GM21423 (cell line): ENCODE measurements around the gene CLRN3.

Experiments
- ATAC-seq: cut with Tn5 transposase; IDR thresholded peaks from one replicate; pipeline ENCODE4 v1.9.1; 2021; ENCODE audit warnings: mild to moderate bottlenecking, moderate library complexity; ENCODE audit not compliant: unreplicated experiment

The CLRN3 gene

DNA sequence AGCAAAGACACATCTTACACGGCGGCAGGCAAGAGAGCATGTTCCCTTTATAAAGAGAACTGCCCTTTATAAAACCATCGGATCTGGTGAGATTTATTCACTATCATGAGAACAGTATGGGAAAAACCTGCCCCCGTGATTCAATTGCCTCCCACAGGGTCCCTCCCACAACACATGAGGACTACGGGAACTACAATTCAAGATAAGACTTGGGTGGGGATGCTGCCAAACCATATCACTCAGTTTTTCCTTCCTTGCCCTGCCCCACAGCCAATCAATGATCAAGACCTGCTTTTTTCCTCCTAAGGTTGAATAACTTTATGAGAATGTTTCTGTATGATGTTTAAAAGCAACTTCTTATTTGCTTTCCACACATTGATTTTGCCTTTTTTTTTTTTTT, 11.0 kb upstream of the CLRN3 start:
- ATAC-seq = no peak

DNA sequence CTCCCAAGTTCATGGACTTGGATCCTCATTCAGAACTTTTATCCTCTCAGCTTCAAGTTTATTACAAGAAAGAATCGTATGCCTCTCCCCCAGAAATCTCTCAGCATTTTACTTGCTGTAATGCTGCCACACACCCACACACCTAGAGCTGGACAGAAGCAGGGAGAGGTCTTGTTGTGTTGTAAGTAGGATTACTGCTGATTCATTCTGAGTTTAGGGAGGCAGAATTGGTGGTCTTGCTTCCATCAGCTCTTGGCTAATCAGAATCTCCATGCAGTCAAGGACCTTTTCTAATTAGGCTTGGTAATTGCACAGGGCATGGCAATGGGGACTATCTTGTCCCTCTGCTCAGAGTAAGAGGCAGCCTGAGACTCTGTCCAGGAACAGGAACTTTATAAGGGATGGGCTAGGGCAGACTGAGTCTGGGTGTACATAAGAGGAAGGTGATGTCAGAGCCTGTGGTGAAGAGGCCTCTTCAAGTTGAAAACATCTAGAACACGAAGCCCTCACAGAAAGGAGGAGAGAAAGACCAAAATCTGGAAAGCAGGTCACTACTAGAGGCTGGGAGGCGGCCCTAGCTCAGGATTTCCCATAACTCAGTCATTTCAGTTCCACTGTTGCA, 7.1 kb upstream of the CLRN3 start:
- no peak for ATAC-seq

DNA sequence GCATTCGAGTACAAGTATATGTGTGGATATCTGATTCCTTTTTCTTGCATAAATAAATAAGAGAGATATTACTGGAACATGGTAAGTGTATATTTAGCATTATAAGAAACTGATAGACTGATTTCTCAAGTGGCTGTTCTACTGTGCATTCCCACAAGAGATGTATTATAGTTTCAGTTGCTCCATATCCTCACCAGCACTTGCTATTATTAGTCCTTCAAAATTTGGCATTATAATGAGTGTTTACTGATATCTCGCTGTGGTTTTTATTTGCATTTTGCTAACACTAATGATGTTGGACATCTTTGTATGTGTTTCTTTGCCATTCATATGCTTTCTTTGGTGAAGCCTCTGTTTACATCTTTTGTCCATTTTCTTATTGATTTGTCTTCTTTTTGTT, 4.4 kb upstream of the CLRN3 start:
- ATAC-seq = no peak

DNA sequence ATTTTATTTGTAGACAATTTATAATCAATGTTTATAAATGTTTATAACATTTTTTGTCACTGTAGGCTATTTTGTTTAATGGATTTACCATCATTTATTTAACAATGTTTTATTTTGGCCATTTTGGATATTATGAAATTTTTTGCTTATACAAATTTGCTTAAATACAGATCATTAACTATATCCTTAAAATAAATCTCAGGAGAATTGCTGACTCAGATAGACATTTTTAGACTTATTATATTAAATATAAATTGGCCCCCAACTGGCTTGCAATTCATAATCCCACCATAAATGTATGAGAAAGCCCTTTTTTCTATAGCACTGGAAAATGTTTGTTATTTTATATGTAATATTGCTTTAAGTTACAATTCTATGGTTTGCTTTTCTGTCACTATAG, 3.8 kb upstream of the CLRN3 start:
- no peak for ATAC-seq

DNA sequence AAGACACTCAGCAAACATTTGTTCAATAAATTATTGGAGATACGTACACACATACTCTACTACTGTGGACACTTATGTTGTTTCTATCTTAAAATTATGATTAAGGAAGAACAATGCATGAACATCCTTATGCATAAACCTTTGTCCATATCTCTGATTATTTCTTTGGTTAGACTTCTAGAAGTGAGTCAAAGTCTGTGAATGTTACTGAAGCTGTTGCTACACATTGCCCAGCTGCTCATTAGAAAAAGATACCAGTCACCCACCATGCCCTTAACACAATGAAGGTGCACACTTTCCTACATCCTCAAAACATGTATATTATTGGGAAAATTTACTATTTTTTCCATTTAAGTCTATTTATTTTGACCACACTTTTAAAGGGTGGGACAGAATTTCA, 1.4 kb upstream of the CLRN3 start:
- ATAC-seq = no peak

DNA sequence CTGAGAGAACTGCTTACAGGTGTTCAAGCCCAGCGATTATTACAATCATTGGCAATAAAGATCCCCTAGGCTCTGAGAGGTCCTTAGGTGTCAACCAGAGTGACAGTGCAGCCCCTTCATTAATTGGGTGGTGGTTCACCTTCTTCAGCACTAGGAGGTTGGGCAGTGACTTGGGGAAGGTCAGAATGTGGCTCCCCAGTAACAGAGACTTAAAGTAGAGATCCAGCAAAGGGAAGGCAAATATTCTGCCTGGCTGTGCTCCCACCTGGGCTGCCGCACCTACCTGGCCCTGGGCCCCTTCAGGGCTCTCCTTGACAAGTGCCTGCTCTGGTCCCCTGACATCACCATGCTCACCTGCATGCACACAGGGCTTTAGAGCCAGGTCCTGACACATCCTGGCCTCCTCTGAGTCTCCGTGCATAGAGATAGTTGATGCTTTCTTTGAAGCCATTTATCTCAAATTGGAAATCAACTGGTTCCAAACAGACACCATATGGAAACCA, 1.9 kb downstream of the CLRN3 start:
- no peak for ATAC-seq

DNA sequence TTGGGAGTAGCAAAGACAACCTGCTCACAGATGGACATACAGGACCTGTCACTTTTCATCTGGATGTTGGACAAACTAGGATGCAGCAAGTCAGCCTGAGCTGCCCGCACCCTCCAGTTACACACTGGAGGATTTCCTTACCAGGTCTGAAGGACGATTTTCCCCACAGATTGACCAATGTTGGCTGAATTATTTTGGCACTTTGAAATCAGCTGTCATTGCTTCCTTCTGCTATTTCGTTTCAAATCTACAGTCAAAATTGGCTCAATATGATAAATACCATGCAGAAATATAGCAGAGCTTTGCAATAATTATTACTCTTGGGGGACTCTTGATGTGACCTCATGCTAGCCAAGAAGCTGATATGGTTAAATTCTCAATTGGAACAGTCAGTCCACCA, 2.5 kb downstream of the CLRN3 start:
- no peak for ATAC-seq

DNA sequence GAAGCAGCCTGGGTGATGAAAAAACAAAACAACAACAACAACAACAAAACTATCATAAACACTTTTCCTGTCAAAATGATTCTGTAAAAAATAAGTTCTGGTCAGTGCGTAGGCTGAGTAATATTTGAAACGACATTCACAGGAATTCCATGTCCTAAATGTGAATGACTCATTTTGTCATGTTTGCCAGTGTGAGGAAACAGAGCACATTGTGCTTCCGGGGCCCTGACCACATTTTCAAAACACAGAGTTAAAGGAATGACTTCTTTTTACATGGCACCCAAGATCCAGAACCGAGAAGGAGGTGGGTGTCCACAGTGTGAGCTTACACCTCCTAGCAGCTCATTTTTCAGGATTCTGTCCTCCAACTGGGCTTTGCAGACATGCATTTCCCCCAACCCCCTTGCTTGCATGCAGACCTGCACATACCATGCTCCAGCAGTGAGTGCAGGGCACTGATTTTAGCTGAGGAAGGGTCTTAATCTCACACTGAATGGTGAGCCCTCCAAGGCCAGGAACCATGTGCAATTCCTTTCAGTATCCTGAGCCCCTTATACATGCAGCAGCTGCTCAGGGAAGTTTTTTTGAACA, 3.0 kb downstream of the CLRN3 start:
- ATAC-seq = no peak

DNA sequence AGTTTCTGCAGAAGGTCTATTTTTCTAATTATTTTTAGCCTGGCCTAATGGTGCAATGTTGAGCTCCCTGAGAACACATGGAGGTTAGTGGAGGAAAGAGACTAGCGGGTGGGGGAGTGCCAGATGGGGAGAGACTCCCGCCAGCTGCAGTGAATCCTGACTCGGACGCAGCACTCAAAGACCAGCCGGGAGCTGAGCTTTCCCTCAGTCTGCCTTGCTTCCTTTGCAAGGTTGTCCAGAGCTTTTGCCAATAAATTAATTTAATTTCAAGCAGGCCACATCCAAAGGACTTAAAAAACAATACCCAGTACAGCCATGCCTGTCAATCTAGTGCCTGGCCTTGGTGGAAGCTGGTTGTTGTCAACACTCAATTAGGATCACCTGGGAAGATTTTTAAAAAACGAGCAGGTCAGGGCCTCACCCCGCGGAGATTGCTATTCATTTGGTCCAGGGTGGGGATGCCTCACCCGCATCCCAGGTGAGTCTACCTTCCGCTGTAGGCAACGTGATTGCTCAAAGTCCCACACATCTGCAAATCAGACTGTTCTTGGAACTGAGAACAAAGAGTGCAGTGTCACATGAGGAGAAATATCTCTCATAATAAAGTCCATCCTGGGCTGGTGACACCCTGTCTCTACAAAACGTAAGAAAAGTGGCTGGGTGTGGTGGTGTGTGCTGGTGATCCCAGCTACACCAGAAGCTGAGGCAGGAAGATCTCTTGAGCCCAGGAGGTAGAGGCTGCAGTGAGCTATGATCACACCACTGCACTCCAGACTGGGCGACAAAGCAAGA, 4.0 kb downstream of the CLRN3 start:
- ATAC-seq = no peak

DNA sequence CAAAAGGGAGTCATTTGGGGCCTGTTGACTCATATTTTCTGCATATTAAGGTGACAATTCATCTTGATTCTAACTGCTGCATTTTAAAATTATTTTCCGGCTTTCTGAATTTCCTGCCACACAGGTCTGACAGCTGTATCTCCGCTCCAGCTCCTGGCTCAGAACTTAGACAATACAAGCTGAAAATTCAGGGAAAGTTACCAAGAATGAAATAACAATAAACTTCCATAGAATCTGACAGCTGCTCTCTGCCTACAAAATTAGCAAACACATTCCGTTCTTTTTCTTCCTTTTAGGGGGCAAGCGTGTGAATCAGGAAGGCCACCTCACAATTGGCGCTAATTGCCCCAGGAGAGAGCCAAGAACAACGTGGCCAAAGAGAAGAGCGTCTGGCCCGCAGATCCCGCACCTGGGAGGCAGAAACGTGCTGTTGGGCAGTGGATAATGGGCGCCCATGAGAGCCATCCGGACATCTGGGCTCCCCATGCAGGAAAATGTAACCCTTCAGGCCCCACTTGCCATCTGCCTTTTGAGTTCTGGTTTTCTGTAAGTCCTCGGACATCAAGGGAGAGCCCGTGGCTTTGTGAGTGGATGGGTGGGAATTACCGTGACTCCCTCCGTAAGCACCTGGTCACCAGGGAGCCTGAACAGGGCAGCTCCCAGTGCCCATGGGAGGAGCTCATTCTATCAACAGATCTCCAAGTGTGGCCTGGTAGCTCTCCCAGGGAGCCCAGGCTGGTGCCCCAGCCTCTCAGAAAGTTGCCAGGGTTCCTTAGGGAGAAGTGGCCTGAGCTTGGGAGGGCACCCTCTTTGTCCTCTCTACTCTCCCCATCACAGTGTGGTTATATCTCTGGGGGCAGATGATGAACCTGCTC, 5.0 kb downstream of the CLRN3 start:
- no peak for ATAC-seq

DNA sequence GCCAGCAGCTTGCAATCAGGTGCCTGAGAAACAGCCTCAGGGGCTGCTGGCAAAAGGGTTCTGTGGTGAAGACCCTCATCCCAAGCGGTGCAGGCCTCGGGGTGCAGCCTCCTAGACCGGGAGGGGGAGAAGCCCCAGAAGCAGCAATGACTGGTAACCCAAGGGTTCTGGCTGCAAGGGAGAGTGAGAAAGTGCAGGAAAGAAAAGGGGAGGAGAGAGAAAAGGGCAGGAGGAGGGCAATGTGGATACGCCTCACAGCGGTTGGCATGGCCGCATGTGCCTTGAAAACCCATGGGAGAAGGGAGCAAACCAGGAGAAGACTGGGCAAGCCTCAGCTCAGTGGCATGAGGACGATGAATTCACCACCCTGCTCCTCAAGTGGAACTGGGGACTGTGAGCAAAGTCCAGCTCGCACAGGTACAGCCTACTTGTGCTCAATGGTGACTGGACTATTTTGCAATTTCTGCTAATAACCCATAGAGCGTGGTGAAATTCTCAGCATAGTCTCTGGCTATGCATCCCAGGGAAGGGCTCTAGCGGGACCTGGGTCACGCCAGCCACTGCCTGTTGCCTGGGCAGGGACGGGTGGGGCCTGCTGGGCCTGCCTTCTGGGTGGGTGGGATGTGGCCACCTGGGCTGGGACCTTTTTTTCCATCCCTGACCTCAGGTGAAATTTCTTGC, 6.2 kb downstream of the CLRN3 start:
- ATAC-seq = no peak

DNA sequence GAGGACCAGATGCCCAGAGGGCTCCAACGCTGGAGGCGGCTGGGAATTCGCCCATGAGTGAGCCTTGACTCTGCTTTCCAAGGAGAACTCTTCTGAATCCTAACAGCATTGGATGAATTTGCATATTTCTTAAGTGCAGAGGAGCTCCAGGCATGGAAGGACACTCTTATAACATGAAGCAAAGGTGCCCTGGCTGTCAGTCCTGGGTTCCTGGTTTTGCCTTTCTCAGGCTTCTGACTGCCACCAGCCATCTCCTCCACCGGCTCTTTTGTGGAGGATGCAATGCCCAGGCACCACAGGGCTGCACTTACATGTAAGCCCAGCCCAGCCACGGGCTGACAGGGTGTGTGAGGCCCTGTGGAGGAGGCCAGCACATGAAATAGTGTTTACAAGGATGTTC, 8.2 kb downstream of the CLRN3 start:
- ATAC-seq = no peak

DNA sequence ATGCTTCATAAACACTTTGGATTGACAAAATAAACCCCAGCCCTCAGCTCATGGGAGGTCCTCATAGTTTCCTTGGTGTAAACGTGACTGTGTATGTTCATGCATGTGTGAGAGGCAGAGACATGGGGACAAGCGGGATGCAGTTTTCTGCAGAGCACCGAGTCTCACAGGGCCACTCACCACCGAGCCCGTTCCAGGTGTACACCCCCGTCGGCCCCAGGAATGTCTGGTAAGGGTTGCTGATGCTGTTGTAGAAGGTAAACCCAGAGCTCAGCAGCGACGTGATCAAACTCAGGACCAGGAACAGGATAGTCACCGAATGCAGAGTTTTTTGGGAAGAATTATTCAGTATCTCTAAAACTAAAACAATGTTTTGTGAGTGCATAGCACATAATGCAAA, 9.2 kb downstream of the CLRN3 start:
- no peak for ATAC-seq

DNA sequence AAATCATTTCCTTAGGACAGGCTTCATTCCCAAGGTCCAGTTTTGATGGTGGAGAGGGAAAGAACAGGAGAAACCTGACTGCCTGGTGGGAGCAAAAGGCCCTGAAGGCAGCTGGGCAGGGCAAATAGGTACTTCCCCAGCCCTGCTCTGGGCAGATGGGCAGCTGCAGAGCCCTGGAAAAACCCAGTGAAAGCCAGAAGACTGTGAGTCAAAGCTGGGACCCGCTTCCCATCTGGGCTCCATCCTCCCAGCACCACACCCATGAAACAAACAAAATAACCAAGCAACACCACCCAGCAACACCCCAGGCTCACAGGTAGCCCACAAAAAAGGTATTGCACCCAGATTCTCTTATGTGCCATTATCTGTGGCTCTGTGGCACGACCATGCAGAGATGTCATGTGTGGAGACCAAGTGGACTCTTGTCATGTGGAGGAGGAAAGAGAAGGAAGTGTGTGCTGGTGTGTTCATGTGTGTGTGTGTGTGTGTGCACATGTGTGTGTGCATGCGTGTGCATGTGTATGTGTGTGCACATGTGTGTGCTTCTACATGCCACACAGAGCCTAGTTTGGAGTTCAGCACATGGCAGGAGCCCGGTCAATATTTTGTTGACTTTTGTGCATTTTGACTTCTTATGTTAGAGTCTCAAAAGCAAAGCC, 9.8 kb downstream of the CLRN3 start:
- no peak for ATAC-seq

DNA sequence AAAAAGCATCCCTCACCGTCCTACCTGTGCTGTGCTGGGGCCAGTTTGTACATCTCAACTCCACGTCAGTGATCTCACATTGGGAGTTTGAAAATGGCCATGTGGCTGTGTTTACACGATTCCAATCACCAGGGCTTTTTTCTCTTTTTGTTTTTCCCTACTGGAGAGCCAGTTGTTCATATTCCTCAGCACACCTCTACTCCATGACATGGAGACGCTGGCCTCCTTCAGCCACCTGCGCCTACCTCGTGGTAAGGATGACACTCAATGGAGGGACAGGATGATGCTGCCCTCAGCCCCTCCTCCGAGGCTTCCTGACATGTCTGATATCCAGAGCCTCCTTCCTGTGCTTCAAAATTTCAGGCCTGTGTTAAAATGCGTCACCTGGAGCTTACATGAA, 10.3 kb downstream of the CLRN3 start:
- no peak for ATAC-seq

DNA sequence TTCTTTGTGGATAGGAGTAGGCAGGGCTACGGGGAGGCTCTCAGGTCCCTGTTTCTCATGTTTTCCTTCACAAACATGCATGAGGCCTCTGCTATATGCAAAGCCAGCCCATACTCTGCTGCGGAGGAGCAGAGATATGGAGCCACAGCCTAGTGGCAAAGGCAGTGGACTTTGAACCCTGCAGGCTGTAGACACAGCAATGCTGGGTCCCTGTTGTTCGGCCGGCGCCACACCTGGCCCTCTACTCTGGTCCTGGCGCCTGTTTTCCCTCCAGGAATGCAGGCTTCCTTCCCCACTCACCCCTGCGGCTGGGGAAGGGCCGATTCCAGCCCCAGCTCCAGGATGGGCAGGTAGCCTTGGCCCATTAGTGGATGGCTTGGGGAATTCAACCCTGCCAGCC, 11.5 kb downstream of the CLRN3 start:
- no peak for ATAC-seq

DNA sequence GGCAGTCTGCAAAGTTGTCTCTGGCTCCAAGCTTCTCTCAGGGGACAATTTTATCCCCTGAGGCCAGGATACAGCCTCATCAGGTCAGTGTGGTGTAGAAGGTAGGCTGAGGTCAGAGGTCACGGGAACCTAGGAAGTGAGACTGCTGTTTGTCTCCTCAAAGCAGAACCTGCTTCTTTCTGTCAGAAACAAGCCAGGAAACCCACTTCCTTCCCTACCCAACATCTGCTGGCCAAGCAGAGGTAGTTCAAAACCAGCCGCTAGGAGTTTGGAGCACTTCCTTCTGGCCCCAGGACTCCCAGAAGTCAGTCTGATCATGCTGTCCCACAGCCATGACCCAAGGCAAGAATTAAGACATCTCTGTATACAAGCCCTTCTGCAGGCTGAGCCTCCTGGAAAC, 12.2 kb downstream of the CLRN3 start:
- no peak for ATAC-seq

DNA sequence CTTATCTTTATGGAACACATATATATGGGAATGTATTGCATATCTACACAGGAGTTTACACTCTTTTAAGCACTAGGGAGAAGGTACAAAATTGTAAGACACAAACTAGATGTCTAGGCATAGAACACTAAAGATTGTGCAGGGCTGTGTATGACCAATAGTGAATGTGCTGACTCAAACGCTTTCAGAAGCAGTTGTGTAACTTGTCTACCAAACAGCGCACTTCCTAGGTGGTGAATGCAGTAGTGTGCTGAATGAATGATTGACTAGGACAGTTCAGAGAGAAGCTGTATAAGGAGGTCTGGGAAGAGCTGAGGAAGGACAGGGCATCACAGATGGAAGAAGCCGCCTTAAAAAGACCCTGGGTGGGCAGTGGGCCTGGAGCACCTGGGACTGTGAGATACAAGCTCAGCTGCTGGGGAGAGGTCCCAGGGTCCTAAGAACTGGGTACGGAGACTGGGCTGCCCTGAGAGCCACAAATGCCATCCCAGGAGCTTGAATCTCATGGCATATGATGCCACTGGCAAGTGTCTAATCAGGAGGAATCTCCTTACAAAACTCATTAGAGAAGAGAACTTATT, 14.2 kb downstream of the CLRN3 start:
- ATAC-seq = no peak

DNA sequence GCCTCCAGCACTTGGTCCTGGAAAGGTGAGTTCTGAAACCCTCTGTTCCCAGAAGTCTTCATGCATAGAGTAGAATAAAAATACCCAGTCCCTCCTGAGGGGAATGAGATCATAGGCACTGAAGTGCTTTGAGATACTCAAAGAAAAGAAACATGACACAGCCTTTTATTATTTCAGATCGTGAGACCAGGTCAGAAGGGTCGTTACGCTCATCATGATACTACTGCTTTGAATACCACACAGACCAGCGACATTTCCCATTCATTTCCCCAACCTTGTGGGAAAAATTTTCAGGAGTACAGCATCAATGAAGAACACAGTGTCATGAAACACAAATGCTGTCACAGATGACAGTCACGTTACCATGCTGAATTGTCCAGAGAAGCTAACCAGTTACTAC, 15.0 kb downstream of the CLRN3 start:
- ATAC-seq = no peak

DNA sequence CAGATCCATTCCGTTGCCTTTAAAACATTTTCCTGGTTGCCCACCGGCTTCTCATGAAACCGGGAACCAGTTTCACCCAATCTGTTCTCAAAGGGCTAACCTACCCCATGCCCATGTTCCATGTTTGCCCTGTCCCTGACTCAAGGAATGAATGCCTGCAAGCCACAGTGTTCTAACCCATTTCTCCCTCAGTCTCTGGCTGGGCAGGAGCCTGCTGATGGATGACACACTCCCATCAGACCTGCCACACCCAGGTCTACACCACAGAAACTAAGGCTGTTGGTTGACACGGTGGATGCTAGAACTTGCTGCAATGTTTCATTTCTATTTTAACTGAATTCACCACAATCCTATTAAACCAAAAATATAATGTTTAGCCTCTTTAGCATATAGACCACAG, 15.6 kb downstream of the CLRN3 start:
- ATAC-seq = no peak
